HUES48 (cell line): Measurements from ENCODE around the gene LRP5.

Experiments
- H3K27ac ChIP-seq: one replicate; pipeline ENCODE4 v1.7.0; 2013; ENCODE audit warnings: low read depth, low read length, inconsistent platforms
- H3K27me3 ChIP-seq: 2 replicates; pipeline ENCODE4 v1.6.1; 2013; ENCODE audit warnings: mild to moderate bottlenecking, low read length; ENCODE audit not compliant: control insufficient read depth, insufficient read depth
- H3K36me3 ChIP-seq: 2 replicates; pipeline ENCODE4 v1.6.1; 2013; ENCODE audit warnings: low read length; ENCODE audit not compliant: control insufficient read depth, insufficient read depth
- H3K4me1 ChIP-seq: 2 replicates; pipeline ENCODE4 v1.6.1; 2013; ENCODE audit warnings: mild to moderate bottlenecking, low read length; ENCODE audit not compliant: control insufficient read depth, insufficient read depth
- H3K4me3 ChIP-seq: 2 replicates; pipeline ENCODE4 v1.5.1; 2013; ENCODE audit warnings: mild to moderate bottlenecking, low read depth, low read length
- H3K9ac ChIP-seq: 2 replicates; pipeline ENCODE4 v1.6.1; 2013; ENCODE audit warnings: mild to moderate bottlenecking, low read depth, low read length, moderate library complexity
- H3K9me3 ChIP-seq: 2 replicates; pipeline ENCODE4 v1.6.1; 2013; ENCODE audit warnings: low read length; ENCODE audit not compliant: control insufficient read depth, insufficient read depth

Gene LRP5

DNA sequence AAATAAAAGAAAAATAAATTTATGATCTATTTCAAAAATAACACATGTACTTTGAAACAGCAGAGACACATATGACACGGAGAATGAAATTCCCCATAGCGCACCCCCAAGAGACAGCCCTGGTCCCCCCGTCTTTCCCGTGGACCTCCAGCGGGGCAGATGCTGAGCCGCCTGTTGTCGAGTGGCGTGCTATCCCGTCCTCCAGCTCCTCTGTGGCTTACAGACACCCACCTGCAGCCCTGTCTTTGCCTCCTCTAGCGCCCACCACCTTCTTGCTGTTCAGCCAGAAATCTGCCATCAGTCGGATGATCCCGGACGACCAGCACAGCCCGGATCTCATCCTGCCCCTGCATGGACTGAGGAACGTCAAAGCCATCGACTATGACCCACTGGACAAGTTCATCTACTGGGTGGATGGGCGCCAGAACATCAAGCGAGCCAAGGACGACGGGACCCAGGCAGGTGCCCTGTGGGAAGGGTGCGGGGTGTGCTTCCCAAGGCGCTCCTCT, 103.7 kb downstream of the LRP5 start:
- H3K36me3 ChIP-seq = peaks cover 57% of the 10 kb centered on the region
- H3K4me1 ChIP-seq = no peaks in the 10 kb centered on the region
- H3K4me3 ChIP-seq = no peak overlapping the region
- H3K27ac ChIP-seq = no peak overlapping the region
- no peaks in the 10 kb centered on the region for H3K9me3 ChIP-seq
- H3K27me3 ChIP-seq = no peaks in the 10 kb centered on the region
- H3K9ac ChIP-seq = no peak overlapping the region

DNA sequence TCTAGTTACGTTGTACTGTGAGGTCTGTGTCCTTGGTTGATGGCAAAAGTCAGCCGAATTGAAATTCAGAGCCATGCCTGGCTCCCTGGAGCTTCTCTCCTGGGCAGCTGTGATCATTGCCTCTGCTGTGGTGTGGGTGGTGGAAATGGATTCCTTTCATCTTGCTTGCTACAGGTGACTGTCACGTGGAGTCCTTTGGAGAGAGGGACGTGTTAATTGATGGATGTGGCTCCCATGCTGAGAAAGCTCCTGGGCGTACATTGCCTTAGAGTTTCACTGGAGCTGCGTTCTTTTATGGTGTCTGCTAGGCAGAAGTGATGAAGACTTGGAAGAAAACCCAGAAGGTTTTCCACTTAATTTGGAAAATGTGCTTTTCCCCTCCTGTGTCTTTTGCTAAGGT, 106.3 kb downstream of the LRP5 start:
- Histone ChIP-seq H3K4me1 (no peaks in the 10 kb centered on the region), H3K4me3 (no peak overlapping the region), H3K27ac (no peak overlapping the region), H3K9me3 (no peaks in the 10 kb centered on the region), H3K36me3 (peaks cover 37% of the 10 kb centered on the region), H3K27me3 (no peaks in the 10 kb centered on the region), H3K9ac (no peak overlapping the region)

DNA sequence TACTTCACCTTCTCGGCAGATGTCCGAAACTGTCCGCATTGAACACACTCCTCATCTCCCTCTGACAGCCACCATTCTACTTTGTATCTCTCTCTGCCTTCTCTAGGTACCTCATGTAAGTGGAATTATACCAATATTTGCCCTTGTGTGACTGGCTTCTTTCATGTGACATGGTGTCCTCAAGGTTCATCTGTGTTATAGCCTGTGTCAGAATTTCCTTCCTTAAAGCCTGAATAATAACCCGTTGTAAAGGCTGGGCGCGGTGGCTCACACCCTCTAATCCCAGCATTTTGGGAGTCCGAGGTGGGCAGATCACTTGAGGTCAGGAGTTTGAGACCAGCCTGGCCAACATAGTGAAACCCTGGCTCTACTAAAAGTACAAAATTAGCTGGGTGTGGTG, 107.8 kb downstream of the LRP5 start:
- Histone ChIP-seq H3K9ac (no peak overlapping the region), H3K4me1 (no peaks in the 10 kb centered on the region), H3K9me3 (no peaks in the 10 kb centered on the region), H3K27me3 (no peaks in the 10 kb centered on the region), H3K27ac (no peak overlapping the region), H3K4me3 (no peak overlapping the region), H3K36me3 (peaks cover 38% of the 10 kb centered on the region)

DNA sequence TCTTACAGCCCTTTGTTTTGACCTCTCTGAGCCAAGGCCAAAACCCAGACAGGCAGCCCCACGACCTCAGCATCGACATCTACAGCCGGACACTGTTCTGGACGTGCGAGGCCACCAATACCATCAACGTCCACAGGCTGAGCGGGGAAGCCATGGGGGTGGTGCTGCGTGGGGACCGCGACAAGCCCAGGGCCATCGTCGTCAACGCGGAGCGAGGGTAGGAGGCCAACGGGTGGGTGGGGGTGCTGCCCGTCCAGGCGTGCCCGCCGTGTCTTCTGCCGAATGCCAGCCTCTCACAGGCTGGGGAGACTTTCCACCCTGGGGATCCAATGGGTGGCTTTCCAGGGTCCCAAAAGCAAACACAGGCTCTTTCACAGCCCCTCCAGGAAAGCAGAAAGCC, 111.1 kb downstream of the LRP5 start:
- H3K27me3 ChIP-seq = no peaks in the 10 kb centered on the region
- H3K36me3 ChIP-seq = peaks cover 45% of the 10 kb centered on the region
- no peak overlapping the region for H3K9ac ChIP-seq
- H3K4me3 ChIP-seq = no peak overlapping the region
- no peaks in the 10 kb centered on the region; the same call in 1 of the 2 replicates for H3K9me3 ChIP-seq
- no peaks in the 10 kb centered on the region for H3K4me1 ChIP-seq
- no peak overlapping the region for H3K27ac ChIP-seq

GRCh38 chr11:68424101-68424632, 111.8 kb downstream of the LRP5 start:
- Histone ChIP-seq H3K4me1 (no peaks in the 10 kb centered on the region), H3K36me3 (peaks cover 49% of the 10 kb centered on the region), H3K9me3 (peaks cover 2% of the 10 kb centered on the region; the same call in 1 of the 2 replicates), H3K27me3 (no peaks in the 10 kb centered on the region), H3K27ac (no peak overlapping the region), H3K4me3 (no peak overlapping the region), H3K9ac (no peak overlapping the region)

DNA sequence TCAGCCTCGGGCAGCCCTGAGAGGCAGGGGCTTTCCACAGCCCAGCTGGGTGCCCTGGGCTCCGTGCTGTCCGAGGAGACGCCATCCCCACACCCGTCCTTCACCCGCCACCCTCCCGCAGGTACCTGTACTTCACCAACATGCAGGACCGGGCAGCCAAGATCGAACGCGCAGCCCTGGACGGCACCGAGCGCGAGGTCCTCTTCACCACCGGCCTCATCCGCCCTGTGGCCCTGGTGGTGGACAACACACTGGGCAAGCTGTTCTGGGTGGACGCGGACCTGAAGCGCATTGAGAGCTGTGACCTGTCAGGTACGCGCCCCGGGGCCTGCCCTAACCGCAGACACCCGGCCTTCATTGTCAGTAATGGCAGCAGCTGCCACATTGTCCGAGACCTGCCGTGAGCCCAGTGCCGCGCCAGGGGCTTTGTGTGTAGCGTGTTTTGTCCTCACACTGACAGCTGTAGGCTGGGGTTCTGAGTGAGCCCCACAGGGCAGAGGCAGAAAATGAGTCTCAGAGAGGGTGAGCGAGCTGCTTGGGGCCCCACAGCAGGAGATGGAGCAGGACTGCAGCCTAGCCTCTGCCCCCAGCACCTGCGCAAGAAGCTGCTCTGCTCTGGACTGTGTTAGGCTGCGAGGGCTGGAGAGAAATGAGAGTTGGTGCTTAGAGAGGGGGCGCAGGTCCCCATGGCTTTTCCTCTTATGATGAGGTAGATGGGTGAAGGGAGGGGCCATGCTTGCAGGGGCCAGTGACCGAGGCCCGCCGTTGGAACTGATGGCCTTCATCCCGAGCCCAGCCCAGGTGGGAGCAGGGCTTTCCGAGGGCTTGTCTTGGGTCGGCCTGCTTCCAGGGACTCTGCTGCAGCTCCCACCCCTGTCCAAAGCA, 112.8 kb downstream of the LRP5 start:
- H3K27me3 ChIP-seq = no peaks in the 10 kb centered on the region
- H3K36me3 ChIP-seq = peaks cover 54% of the 10 kb centered on the region
- H3K4me3 ChIP-seq = no peak overlapping the region
- H3K4me1 ChIP-seq = no peaks in the 10 kb centered on the region
- H3K27ac ChIP-seq = no peak overlapping the region
- peaks cover 8% of the 10 kb centered on the region for H3K9me3 ChIP-seq
- no peak overlapping the region for H3K9ac ChIP-seq

- peaks cover 58% of the 10 kb centered on the region for H3K36me3 ChIP-seq
- no peaks in the 10 kb centered on the region for H3K27me3 ChIP-seq
- no peak overlapping the region for H3K27ac ChIP-seq
- H3K9ac ChIP-seq = no peak overlapping the region
- no peaks in the 10 kb centered on the region for H3K4me1 ChIP-seq
- H3K9me3 ChIP-seq = peaks cover 8% of the 10 kb centered on the region
- H3K4me3 ChIP-seq = no peak overlapping the region
Observed at GRCh38 chr11:68425866-68426380, 113.5 kb downstream of the LRP5 start.

DNA sequence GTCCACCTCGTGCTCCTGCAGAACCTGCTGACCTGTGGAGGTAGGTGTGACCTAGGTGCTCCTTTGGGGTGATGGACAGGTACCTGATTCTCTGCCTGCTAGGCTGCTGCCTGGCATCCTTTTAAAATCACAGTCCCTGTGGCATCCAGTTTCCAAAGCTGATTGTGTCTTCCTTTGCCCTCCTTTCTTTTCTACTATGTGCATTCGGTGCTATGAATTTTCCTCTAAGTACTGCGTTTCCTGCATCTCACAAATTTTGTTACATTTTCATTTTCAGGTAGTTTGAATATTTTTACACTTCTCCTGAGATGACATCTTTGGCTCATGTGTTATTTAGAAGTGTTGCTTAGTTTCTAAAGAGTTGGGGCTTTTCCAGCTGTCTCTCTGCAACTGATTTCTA, 117.3 kb downstream of the LRP5 start:
- no peaks in the 10 kb centered on the region for H3K4me1 ChIP-seq
- no peak overlapping the region for H3K9ac ChIP-seq
- no peak overlapping the region for H3K4me3 ChIP-seq
- H3K27ac ChIP-seq = no peak overlapping the region
- H3K9me3 ChIP-seq = peaks cover 8% of the 10 kb centered on the region
- H3K36me3 ChIP-seq = peaks cover 56% of the 10 kb centered on the region
- H3K27me3 ChIP-seq = no peaks in the 10 kb centered on the region

GRCh38 chr11:68430384-68430783, 118.0 kb downstream of the LRP5 start:
- H3K27ac ChIP-seq = no peak overlapping the region
- H3K4me3 ChIP-seq = no peak overlapping the region
- H3K27me3 ChIP-seq = no peaks in the 10 kb centered on the region
- peaks cover 8% of the 10 kb centered on the region for H3K9me3 ChIP-seq
- H3K4me1 ChIP-seq = no peaks in the 10 kb centered on the region
- H3K9ac ChIP-seq = no peak overlapping the region
- peaks cover 54% of the 10 kb centered on the region for H3K36me3 ChIP-seq

- Histone ChIP-seq H3K4me1 (no peaks in the 10 kb centered on the region), H3K36me3 (peaks cover 51% of the 10 kb centered on the region)
Observed at GRCh38 chr11:68430801-68431200, 118.4 kb downstream of the LRP5 start.

DNA sequence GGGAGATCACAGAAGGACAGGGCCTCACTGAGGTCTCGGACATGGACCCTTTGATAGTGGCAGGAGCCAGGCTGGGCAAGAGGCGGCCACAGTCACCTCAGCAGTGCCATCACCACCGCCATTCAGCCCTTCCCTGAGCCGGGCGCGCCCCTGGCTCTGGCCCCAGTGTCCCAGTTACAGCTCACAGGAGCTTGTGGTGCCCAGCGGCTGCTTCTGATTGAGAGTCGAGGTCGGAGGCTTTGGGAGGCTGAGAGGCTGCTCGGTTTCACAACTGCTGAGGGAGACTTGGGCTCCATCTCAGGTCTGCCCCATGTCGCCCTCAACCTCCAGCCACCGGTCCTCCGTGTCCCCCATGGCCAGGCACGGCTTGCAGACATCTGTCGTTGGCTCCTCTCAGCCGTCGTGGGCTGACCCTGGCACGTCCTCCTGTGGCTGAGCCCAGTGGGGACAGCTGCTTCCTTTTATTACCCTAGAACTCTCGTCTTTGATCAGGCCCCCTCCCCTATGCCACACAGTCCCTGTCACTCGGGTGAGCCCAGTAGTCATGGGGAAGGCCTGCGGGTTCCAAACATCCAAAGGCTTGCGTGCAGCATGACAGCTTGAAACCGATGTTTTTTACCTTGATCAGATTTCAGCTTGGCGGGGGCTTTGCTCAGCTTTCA, 119.7 kb downstream of the LRP5 start:
- Histone ChIP-seq H3K9me3 (peaks cover 8% of the 10 kb centered on the region), H3K4me1 (no peaks in the 10 kb centered on the region), H3K4me3 (no peak overlapping the region), H3K9ac (no peak overlapping the region), H3K27me3 (no peaks in the 10 kb centered on the region), H3K27ac (no peak overlapping the region), H3K36me3 (peaks cover 38% of the 10 kb centered on the region)

More at GRCh38 chr11:68430801-68431200, 118.4 kb downstream of the LRP5 start:
- Histone ChIP-seq H3K9me3 (peaks cover 8% of the 10 kb centered on the region), H3K9ac (no peak overlapping the region), H3K4me3 (no peak overlapping the region), H3K27me3 (no peaks in the 10 kb centered on the region), H3K27ac (no peak overlapping the region)
